Activated CD4-positive, CD25-positive, alpha-beta regulatory T cell treated with anti-CD3 and anti-CD28 coated beads, Interleukin-2, amount 50 U/mL, for 24 hours (primary cell): ENCODE data around the gene R3HCC1L.

Experiments used
- ATAC-seq, 2 donors: fragments of 150-1000 bp; cut with Tn5 transposase; one replicate each; pipeline ENCODE4 v1.10.0; 2021; ENCODE audit warnings: mild to moderate bottlenecking in 1 of 2, moderate library complexity in 1 of 2

Gene R3HCC1L

GRCh38 chr10:98238391-98238790, 103.9 kb downstream of the R3HCC1L start:
- no peak for ATAC-seq

GRCh38 chr10:98240524-98240923, 106.1 kb downstream of the R3HCC1L start:
- no peak for ATAC-seq

- ATAC-seq = no peak
Measured at GRCh38 chr10:98242823-98243222, 108.4 kb downstream of the R3HCC1L start.

- ATAC-seq = no peak
Measured at GRCh38 chr10:98244141-98244540, 109.7 kb downstream of the R3HCC1L start.

GRCh38 chr10:98244586-98244985, 110.1 kb downstream of the R3HCC1L start:
- ATAC-seq = no peak

- no peak for ATAC-seq
Measured at GRCh38 chr10:98246911-98247805, 112.7 kb downstream of the R3HCC1L start.

GRCh38 chr10:98248018-98248417, 113.6 kb downstream of the R3HCC1L start:
- no peak for ATAC-seq

- no peak for ATAC-seq
Measured at GRCh38 chr10:98249134-98249533, 114.7 kb downstream of the R3HCC1L start.

GRCh38 chr10:98251399-98251798, 116.9 kb downstream of the R3HCC1L start:
- ATAC-seq = no peak

- ATAC-seq = no peak
Measured at GRCh38 chr10:98252464-98252863, 118.0 kb downstream of the R3HCC1L start.

GRCh38 chr10:98253499-98253898, 119.0 kb downstream of the R3HCC1L start:
- ATAC-seq = no peak

GRCh38 chr10:98254234-98254974, 119.9 kb downstream of the R3HCC1L start:
- no peak for ATAC-seq

- no peak for ATAC-seq
Measured at GRCh38 chr10:98255146-98255877, 120.9 kb downstream of the R3HCC1L start.

- ATAC-seq = no peak
Measured at GRCh38 chr10:98256692-98257091, 122.2 kb downstream of the R3HCC1L start.

- ATAC-seq = no peak
Measured at GRCh38 chr10:98257198-98257597, 122.7 kb downstream of the R3HCC1L start.

GRCh38 chr10:98257961-98258360, 123.5 kb downstream of the R3HCC1L start:
- no peak for ATAC-seq

GRCh38 chr10:98258683-98259454, 124.4 kb downstream of the R3HCC1L start:
- no peak for ATAC-seq

GRCh38 chr10:98259606-98260315, 125.3 kb downstream of the R3HCC1L start:
- no peak for ATAC-seq

- no peak for ATAC-seq
Measured at GRCh38 chr10:98260350-98260749, 125.9 kb downstream of the R3HCC1L start.

GRCh38 chr10:98260752-98261151, 126.3 kb downstream of the R3HCC1L start:
- ATAC-seq = no peak

- ATAC-seq = no peak
Measured at GRCh38 chr10:98261436-98262277, 127.2 kb downstream of the R3HCC1L start.
